Spleen (tissue), 11 donors: ENCODE measurements around the gene OR14J1. TPM values are rescaled to one million over a fixed set of nuclear protein-coding genes. Genes with fewer than 3 reads are reported as not detected.

Experiments used
- DNase-seq: peaks from one replicate; pipeline ENCODE4 v3.0.0-alpha.2; 2020
- H3K27ac ChIP-seq, 8 donors: fragments of 200-600 bp; sonication (generic) in 7 of 8; 1 replicate in 4 of 8; 2 replicates in 4 of 8; pipeline versions ENCODE4 v1.5.0 to v1.8.0; 2016 to 2021; ENCODE audit warnings: inconsistent platforms in 4 of 8, mild to moderate bottlenecking in 4 of 8, moderate library complexity in 1 of 8
- H3K27me3 ChIP-seq, 7 donors: fragments of 200-600 bp; sonication (generic) in 6 of 7; replicated peaks in 1 of 7; 1 replicate in 4 of 7; 2 replicates in 3 of 7; pipeline versions ENCODE4 v1.5.0 to v1.8.0; 2016 to 2021; ENCODE audit warnings: inconsistent platforms in 3 of 7, mild to moderate bottlenecking in 1 of 7
- H3K36me3 ChIP-seq, 6 donors: fragments of 200-600 bp; sonication (generic) in 5 of 6; 1 replicate in 4 of 6; 2 replicates in 2 of 6; pipeline versions ENCODE4 v1.5.0 to v1.8.0; 2016 to 2021; ENCODE audit warnings: inconsistent platforms in 2 of 6
- H3K4me1 ChIP-seq, 6 donors: fragments of 200-600 bp; sonication (generic) in 5 of 6; 1 replicate in 3 of 6; 2 replicates in 3 of 6; pipeline versions ENCODE4 v1.5.0 to v1.8.0; 2016 to 2021; ENCODE audit warnings: inconsistent platforms in 3 of 6
- H3K4me3 ChIP-seq, 8 donors: fragments of 200-600 bp; sonication (generic) in 7 of 8; 1 replicate in 4 of 8; 2 replicates in 4 of 8; pipeline versions ENCODE4 v1.5.0 to v1.8.0; 2016 to 2021; ENCODE audit warnings: inconsistent platforms in 4 of 8, mild to moderate bottlenecking in 4 of 8, moderate library complexity in 2 of 8
- H3K9me3 ChIP-seq, 8 donors: fragments of 200-600 bp; sonication (generic) in 7 of 8; 1 replicate in 4 of 8; 2 replicates in 4 of 8; pipeline versions ENCODE4 v1.5.0 to v1.8.0; 2016 to 2021; ENCODE audit warnings: inconsistent platforms in 4 of 8
- POLR2A ChIP-seq, 3 donors: fragments of 450-650 bp; IDR thresholded peaks; one replicate each; pipeline ENCODE4 v1.5.1; 2017; ENCODE audit warnings: antibody characterized with exemption in 3 of 3, mild to moderate bottlenecking in 1 of 3
- POLR2AphosphoS5 ChIP-seq, 3 donors: sonication (generic); formaldehyde crosslinking; IDR thresholded peaks; one replicate each; pipeline ENCODE4 v1.5.1; 2017; ENCODE audit warnings: antibody characterized with exemption in 3 of 3
- WGBS, 5 donors: extraction: QIAGEN DNeasy Blood & Tissue Kit in 3 of 5; methylation state at CpG; one replicate each; pipeline versions ENCODE4 v1.1.5 to v1.1.7; 2013 to 2018; 5-methylcytosine and 5-hydroxymethylcytosine counted together
- intact Hi-C: fragments of 100-400 bp; cut with DNase I; formaldehyde crosslinking; loops from one replicate; pipeline ENCODE4 v1.15.0; 2023; ENCODE audit warnings: low total_unique reads
- polyA plus RNA-seq, 3 donors: library from polyadenylated mRNA; stranded (reverse); fragments of 200-250 nt; gene quantifications; one replicate each; pipeline ENCODE4 v1.2.1, GENCODE V29; 2013
- total RNA-seq, 7 donors: library from RNA; depleted of rRNA in 3 of 7; stranded (reverse); fragments of >200 nt in 3 of 7; fragmentation: NEBNext Ultra II Directional in 4 of 7; extraction: Animal tissue kit (Norgen Biotek cat#: 25700) in 4 of 7; gene quantifications; one replicate each; pipeline versions ENCODE4 v1.1.0 to v1.2.1, GENCODE V29; 2016 to 2021
- TF ChIP-seq, protein P1 (sequence below), 11 experiments: fragments of 200-600 bp in 7 of 11; fragments of 450-650 bp in 4 of 11; sonication (generic) in 4 of 11; IDR thresholded peaks in 8 of 11; conservative IDR thresholded peaks in 3 of 11; 1 replicate in 7 of 11; 2 replicates in 4 of 11; pipeline versions ENCODE4 v1.4.0 to v1.8.0; 2016 to 2021; ENCODE audit warnings: antibody characterized with exemption in 11 of 11, inconsistent platforms in 4 of 11, mild to moderate bottlenecking in 1 of 11
- donor health status: healthy with polysubstance abuse.
- donor health status: DM: no; HTN: no; CAD: no; lungs with moderate emphysema.
- donor health status: DM: no; HTN: no; CAD: no.
- donor health status: Bipolar disorder and iron deficiency.
- donor health status: healthy.
- donor health status: DM: no; HTN: no; CAD: no.
- donor health status: DM: yes; HTN: yes; CAD: no.

The OR14J1 gene
- total and polyA plus RNA-seq, 10 donors, result not detected

DNA sequence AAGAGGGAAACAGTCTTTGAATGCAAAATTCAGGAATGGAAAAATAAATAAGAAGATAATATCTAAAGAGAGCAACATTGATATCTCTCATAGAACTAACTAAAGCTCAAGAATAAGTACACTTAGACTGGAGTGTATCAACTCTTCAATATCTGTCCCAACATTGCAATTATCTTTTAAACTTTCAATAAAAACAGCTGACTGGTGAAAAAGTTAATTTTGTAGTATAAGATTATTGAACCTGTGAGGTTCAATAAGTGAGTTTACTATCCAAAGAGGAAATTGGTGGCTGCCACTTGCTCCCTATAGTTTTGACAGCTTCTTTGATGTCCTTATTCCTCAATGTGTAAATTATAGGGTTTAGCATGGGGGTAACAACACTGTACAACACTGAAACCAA is 53.5 kb downstream of the OR14J1 start:
- H3K9me3 ChIP-seq, result peaks cover 0 to 22% (median 11%) of the 10 kb centered on the region in 8 donors
- H3K4me3 ChIP-seq, result no peak overlapping the region
- H3K27me3 ChIP-seq, result peaks cover 0 to 28% (median 6%) of the 10 kb centered on the region in 7 donors
- DNase-seq, result no peak
- intact Hi-C loops, result no loop called here
- H3K4me1 ChIP-seq, result no peaks in the 10 kb centered on the region
- no peaks in the 10 kb centered on the region for H3K36me3 ChIP-seq
- no peak for TF ChIP-seq POLR2A (IDR thresholded peaks at IDR 0.05)
- H3K27ac ChIP-seq, result no peak overlapping the region

DNA sequence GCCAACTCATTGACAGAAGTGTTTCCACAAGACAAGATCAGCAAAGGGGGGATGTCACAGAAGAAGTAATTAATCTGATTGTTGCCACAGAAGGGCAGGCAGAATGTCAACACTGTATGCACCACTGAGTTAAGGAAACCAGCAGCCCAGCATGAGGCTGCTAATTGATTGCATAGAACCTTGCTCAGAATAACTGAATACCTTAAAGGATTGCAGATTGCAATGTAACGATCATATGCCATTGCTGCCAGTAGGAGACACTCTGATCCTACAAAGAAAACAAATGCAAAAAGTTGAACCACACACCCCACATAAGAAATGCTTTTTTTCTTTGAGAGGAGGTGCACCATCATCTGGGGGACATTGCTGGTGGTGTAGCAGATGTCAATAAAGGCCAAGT is 54.1 kb downstream of the OR14J1 start:
- Histone ChIP-seq H3K27me3 (peaks cover 0 to 34% (median 6%) of the 10 kb centered on the region in 7 donors), H3K36me3 (no peaks in the 10 kb centered on the region), H3K27ac (no peak overlapping the region), H3K4me3 (no peak overlapping the region), H3K4me1 (no peaks in the 10 kb centered on the region), H3K9me3 (peaks cover 0 to 15% (median 5%) of the 10 kb centered on the region in 8 donors)
- no peak for DNase-seq
- WGBS, 5 donors, result 57 to 65% (median 63%) methylated on average over 1 of the region's 1 CpG
- intact Hi-C loops, result no loop called here
- TF ChIP-seq POLR2A (IDR thresholded peaks at IDR 0.05), result no peak
- no peak for TF ChIP-seq POLR2AphosphoS5 (IDR thresholded peaks at IDR 0.05)
- TF ChIP-seq, protein P1, sequence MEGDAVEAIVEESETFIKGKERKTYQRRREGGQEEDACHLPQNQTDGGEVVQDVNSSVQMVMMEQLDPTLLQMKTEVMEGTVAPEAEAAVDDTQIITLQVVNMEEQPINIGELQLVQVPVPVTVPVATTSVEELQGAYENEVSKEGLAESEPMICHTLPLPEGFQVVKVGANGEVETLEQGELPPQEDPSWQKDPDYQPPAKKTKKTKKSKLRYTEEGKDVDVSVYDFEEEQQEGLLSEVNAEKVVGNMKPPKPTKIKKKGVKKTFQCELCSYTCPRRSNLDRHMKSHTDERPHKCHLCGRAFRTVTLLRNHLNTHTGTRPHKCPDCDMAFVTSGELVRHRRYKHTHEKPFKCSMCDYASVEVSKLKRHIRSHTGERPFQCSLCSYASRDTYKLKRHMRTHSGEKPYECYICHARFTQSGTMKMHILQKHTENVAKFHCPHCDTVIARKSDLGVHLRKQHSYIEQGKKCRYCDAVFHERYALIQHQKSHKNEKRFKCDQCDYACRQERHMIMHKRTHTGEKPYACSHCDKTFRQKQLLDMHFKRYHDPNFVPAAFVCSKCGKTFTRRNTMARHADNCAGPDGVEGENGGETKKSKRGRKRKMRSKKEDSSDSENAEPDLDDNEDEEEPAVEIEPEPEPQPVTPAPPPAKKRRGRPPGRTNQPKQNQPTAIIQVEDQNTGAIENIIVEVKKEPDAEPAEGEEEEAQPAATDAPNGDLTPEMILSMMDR (IDR thresholded peaks at IDR 0.05 in 8 of 11, conservative IDR thresholded peaks at IDR 0.05 in 3 of 11), result no peak

Other genes starting within 250 kb of the OR14J1 start
- gene OR2B3, start 214.4 kb upstream of the OR14J1 start, total RNA-seq, result not detected
- gene OR2B3, start 214.4 kb upstream of the OR14J1 start, polyA plus RNA-seq, result not detected
- not detected for gene OR2J1, start 202.2 kb upstream of the OR14J1 start, total RNA-seq
- not detected for gene OR2J1, start 202.2 kb upstream of the OR14J1 start, polyA plus RNA-seq
- not detected for gene OR2J3, start 193.6 kb upstream of the OR14J1 start, total RNA-seq
- gene OR2J3, start 193.6 kb upstream of the OR14J1 start, polyA plus RNA-seq, result not detected
- not detected for gene OR2J2, start 130.8 kb upstream of the OR14J1 start, total RNA-seq
- gene OR2J2, start 130.8 kb upstream of the OR14J1 start, polyA plus RNA-seq, result not detected
- gene OR5V1, start 67.2 kb downstream of the OR14J1 start, total RNA-seq, result not detected
- not detected for gene OR5V1, start 67.2 kb downstream of the OR14J1 start, polyA plus RNA-seq
- not detected for gene OR12D3, start 73.6 kb downstream of the OR14J1 start, total RNA-seq
- not detected for gene OR12D3, start 73.6 kb downstream of the OR14J1 start, polyA plus RNA-seq
- gene OR12D2, start 93.9 kb downstream of the OR14J1 start, total RNA-seq, result not detected
- gene OR12D2, start 93.9 kb downstream of the OR14J1 start, polyA plus RNA-seq, result not detected
- gene OR12D1, start 113.2 kb downstream of the OR14J1 start, total RNA-seq, result not detected
- gene OR12D1, start 113.2 kb downstream of the OR14J1 start, polyA plus RNA-seq, result not detected
- not detected for gene OR10C1, start 137.6 kb downstream of the OR14J1 start, total RNA-seq
- gene OR10C1, start 137.6 kb downstream of the OR14J1 start, polyA plus RNA-seq, result not detected
- not detected for gene OR11A1, start 155.4 kb downstream of the OR14J1 start, total RNA-seq
- not detected for gene OR11A1, start 155.4 kb downstream of the OR14J1 start, polyA plus RNA-seq
- not detected for gene OR2H1, start 155.5 kb downstream of the OR14J1 start, total RNA-seq
- not detected for gene OR2H1, start 155.5 kb downstream of the OR14J1 start, polyA plus RNA-seq
- not detected for gene MAS1L, start 186.3 kb downstream of the OR14J1 start, total RNA-seq
- not detected for gene MAS1L, start 186.3 kb downstream of the OR14J1 start, polyA plus RNA-seq